NCI-H187 (cell line): ENCODE results near the gene IFFO2.
A peak's percentile ranks its signal among the peaks of the same experiment; 100 is the strongest.

Experiments used
- DNase-seq, 2 experiments: peaks; one replicate each; lab custom pipeline; 2025; lab: John Stamatoyannopoulos, UW

Gene IFFO2

GRCh38 chr1:18956193-18957135 lies at the start of gene IFFO2:
IFFO2 (minus strand) TSS chr1:18956676; CDS start chr1:18956332, 344 bp downstream.
- DNase-seq: peak; percentile 81 to 88

DNA sequence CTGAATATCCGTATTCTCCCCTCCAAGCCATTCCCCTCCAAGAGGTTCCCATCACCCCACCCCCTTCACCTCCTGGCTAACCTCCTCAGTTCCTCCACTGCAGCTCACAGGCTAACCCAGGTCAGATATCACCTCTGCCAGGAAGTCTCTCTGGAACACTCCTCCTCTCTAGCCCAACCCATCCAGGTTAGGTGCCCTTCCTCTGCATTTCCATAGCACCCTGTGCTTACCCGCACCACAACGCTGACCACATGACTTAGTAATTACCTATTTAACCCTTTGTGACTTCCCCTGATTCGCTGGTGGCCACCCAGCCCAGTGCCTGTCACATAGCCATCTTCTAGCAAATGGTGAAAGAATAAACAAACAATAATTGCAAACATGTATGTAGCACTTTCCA lies 49.5 kb upstream of the IFFO2 start:
- DNase-seq: no peak

DNA sequence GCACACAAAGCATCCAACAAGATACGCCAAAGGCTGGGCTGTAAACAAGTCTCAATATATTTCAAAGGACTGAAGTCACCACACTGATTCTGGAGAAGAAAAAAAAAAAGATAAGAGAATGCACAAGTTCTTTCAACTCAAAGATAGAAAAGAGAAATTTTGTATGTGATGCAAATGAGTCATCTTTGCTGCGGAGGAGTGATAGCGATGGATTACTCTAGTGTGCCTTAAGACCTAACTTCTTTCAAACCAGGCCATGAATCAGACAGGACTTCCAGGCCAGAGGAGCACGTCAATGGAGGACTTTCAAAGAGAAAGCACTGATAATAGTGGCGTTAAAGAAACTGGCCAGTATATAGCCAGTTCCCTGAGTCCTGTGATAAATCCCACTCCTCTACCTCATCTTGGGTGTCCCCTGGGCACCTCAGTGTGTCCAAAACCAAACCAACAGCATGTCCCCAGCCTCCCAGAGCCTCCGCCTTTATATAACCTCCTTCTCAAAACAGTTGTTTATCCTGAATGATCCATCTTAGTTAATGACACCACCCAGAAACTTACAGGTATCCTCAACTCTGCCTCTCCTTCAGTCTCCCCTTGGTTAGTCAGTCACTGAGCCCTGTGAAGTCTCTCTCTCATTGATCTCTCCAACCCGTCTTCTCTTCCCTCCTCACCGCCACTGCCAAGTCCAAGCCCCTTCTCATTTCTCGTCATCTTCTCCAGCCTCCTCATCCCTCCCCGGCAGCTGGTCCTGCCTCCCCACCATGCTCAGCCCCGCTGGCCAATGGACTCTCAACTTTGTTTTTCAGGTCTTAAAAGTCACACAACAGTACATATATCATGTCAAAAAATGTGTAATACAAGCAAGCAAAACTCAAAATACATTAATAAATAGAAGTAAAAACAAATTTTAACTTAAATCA lies 47.2 kb upstream of the IFFO2 start:
- DNase-seq: no peak

DNA sequence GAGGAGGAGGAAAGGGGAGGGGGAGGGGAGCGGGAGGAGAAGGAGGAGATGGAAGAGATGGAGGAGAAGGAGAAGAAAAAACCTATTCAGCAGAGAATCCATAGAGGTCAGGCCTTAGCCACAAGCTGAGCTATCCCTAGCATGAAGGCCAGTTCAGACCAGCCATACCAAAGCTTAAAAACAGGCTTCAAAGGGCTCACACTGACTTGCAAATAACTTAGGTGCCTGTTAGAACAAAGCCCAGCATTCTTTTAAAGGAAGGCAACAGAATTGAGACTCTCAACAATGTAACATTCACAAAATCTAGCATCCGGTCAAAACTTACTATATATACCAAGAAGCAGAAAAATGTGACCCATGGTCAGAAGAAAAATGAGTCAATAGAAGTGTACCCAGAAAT lies 43.6 kb upstream of the IFFO2 start:
- DNase-seq: no peak

DNA sequence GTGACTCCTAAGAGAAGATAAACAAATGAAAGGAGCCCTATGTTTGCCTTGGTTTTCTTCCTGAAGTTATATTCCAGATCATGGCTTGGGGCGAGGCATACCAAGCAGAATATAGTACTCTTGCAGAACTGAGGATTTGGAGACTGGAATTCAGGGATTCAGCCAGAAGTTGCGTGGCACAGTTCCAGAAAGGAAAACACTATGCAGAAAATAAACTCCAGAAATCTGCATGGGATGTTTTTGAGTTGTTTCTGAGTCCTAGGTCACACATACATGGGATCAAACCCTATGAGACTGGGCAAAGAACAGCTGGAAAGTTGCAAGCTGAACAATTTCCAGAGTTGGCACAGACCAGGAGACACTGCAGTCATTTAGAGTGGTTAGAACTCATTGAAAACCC lies 42.9 kb upstream of the IFFO2 start:
- DNase-seq: no peak

DNA sequence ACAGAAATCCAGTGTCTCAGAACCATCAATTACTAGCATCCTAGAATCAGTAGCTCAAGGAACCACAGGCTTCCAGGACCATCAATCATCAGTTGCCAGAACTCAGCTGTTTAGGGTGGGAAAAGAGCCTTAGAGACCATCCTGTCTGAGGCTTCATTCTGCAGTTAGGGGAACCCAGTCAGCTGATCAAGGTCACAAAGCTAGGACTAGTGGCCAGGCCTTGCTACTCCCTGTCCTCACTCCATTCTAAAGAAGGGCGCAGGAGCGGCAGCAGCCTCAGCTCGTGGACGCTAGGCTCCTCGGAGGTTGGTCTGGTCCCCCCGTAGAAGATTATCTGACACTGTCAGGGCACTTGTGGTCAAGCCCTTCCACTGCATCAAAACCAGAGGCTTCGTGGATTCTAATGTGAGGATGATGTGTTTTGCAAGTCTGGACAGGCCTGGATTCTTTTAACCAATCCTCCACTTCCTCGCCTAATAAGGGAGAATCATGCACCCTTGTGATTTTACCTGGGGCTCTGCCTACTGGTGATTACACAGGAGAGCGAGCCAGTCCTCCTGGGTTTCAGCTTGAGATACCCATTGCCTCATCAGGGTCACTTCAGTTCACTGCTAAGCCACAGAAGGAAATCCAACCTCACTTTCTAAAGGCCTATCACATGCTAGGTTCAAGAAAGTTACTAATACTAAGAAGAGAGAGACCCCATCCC lies 41.7 kb upstream of the IFFO2 start:
- no peak for DNase-seq

GRCh38 chr1:18997508-18997907 lies 41.0 kb upstream of the IFFO2 start:
- DNase-seq: no peak

GRCh38 chr1:18996548-18997177 lies 40.2 kb upstream of the IFFO2 start:
- no peak for DNase-seq

- DNase-seq: no peak
Measured at GRCh38 chr1:18994381-18994780, 37.9 kb upstream of the IFFO2 start.

GRCh38 chr1:18992646-18993045 lies 36.2 kb upstream of the IFFO2 start:
- DNase-seq: no peak

DNA sequence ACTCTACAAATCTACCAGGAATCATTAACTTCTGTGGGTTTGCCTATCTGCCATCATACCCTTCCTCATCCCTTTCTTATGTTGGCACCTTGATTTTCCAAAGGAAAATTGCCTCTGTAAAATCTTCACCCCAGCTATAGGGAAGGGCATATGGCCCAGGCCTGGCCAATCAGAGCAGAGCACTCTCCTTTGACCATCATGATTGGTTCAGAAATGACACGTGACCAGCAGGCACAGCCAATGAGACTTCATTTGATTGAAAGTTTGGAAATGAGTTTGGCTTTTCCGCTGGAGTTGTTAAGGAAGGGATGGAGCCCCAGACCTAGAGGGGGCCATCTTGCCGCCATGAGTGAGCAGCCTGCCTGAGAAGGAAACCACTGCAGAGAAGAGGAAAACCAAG lies 35.1 kb upstream of the IFFO2 start:
- DNase-seq: no peak

GRCh38 chr1:18989896-18990295 lies 33.4 kb upstream of the IFFO2 start:
- DNase-seq: no peak

DNA sequence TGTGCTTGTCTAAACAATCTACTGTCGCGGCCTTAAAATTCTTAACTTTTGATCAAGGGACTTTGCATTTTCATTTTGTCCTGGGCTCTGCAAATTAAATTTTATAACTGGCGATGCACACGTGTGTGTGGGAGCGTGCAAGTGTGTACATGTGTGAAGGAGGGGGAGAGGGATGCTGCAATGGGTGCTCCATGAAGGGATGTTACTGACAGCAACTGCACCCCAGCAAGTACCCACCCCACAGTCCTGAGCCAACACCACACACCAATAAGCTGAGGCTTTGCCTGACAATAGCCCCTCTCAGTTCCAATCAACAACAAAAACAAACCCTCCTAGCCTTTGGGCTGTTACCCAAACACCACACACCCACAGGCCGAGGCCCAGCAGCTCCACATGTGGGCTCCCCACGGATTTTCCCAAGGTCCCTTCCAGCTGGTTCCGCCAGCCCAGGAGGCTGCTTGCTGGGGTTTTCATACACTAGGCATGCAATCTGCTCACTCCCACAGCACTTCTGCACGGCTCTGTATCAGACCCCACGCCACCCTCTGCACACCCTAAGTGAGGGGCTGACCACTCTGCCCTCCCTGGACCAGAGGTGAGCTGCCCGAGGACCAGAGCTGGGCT lies 32.8 kb upstream of the IFFO2 start:
- DNase-seq: no peak

DNA sequence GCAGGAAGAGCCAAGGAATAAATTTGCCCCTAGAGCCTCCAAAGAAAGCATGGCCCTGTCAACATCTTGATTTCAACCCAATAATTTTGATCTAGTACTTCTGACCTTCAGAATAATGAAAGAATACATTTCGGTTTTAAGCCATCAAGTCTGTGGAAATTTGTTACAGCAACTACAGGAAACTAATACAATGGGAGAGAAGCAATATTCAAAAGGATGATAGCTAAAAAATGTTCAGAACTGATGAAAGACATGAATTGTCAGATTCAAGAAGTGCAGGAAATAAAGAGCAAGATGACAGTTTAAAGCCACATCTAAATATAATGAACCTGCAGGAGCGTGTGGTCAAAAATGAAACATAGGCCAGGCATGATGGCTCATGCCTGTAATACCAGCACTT lies 24.8 kb upstream of the IFFO2 start:
- no peak for DNase-seq

DNA sequence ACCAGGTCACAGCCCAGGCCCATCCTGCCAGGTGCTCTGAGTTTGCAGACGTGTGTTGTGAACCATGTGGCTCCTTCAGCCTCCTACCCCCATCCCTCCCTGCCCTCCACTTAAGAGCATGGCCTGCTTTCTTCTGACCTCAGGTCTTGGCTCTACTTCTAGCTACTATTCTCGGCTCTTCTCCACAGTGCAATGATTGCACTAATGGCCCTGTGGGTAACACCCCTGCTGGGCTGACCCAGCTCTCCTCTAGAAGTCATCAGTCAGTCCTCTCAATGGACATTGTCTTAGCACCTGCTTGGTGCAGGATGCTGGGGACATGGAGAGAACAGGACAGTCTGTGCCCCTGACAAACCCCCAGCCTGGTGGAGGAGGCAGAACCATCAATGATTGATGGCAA lies 22.2 kb upstream of the IFFO2 start:
- DNase-seq: no peak

- DNase-seq: no peak
Measured at GRCh38 chr1:18977428-18977827, 21.0 kb upstream of the IFFO2 start.

DNA sequence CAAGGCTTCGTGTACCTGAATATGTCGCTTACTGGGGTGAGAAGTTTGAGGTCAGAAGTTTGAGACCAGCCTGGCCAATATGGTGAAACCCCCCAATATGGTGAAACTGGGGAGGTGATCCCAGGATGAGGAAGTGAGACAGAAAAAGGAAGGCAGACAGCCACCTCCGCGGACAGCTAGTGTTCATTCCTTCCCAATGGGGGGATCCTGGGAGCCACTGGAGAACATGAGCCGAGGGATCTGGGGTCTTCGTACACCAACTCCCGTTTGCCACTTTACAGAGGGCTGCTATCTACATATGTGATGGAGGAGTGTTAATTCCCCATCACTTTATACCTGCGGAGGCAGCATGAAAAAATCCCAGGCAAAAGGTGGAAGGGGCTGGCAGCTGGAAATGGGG lies 19.6 kb upstream of the IFFO2 start:
- DNase-seq: no peak

- DNase-seq: no peak
Measured at GRCh38 chr1:18974606-18975005, 18.1 kb upstream of the IFFO2 start.

- no peak for DNase-seq
Measured at GRCh38 chr1:18974005-18974404, 17.5 kb upstream of the IFFO2 start.

DNA sequence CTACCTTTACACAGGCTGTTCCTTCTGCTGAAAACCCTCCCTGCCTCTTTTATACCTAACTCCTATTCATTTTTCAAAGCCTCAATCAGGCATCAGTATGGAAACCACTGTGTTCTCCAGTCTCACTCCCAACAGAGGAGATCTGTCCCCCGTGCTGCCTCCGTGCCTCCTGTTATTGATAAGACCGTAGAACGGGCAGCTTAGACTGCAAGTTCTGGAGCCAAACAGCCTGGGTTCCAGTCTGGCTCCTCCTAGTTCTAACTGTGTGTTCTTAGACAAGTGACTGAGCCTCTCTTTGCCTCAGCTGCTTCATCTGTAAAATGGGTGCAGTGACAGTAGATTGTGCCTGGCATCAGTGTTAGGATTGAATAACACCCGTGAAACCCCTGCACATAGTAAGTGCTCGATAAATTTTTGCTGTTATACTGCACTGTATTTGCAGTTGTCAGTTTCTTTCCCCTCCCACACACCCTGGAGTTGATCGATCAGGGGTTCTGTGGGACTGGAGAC lies 17.0 kb upstream of the IFFO2 start:
- no peak for DNase-seq

- DNase-seq: no peak
Measured at GRCh38 chr1:18972991-18973390, 16.5 kb upstream of the IFFO2 start.
